Endothelial cell of umbilical vein (primary cell): Measurements from ENCODE around the gene ITGB2. TPM values are rescaled to one million over a fixed set of nuclear protein-coding genes. Genes with fewer than 3 reads are reported as not detected.

Experiments
- BruUV-seq: library from RNA; stranded (reverse); fragments of 400-500 nt; replicated peaks from 2 replicates; lab custom pipeline; 2021; lab: Mats Ljungman, UMichigan
- CTCF ChIA-PET: fragments of 300-600, 350-600 bp; sonication (Branson Sonifier 250); formaldehyde crosslinking; loops from one replicate; lab custom pipeline; 2021; ENCODE audit warnings: antibody characterized with exemption, inconsistent platforms; lab: Charles Lee
- POLR2A ChIA-PET: fragments of 300-600, 350-600 bp; sonication (Branson Sonifier 250); formaldehyde crosslinking; loops from one replicate; lab custom pipeline; 2021; ENCODE audit warnings: antibody characterized with exemption, inconsistent platforms; lab: Charles Lee
- DNase-seq: peaks from one replicate; pipeline ENCODE4 v3.0.0-alpha.2; 2011; ENCODE audit warnings: low read depth, low spot score
- FAIRE-seq: peaks from 2 replicates; lab custom pipeline; 2011; peaks lifted over from hg19 to GRCh38; lab: Jason Lieb, UNC
- H2AFZ ChIP-seq: 2 replicates; pipeline ENCODE4 v1.6.0; 2012; ENCODE audit warnings: low read depth, low read length, control low read depth, inconsistent platforms
- H3K27ac ChIP-seq: 2 replicates; pipeline ENCODE4 v1.5.1; 2011; ENCODE audit warnings: low read depth, mild to moderate bottlenecking, control low read depth, low read length, moderate library complexity; ENCODE audit not compliant: insufficient read depth
- H3K27me3 ChIP-seq, 2 experiments: 2 replicates each; pipeline versions ENCODE4 v1.6.0 to v1.6.1; 2011; ENCODE audit warnings: low read length in 2 of 2, mixed read lengths in 1 of 2; ENCODE audit not compliant: control insufficient read depth in 2 of 2, insufficient read depth in 2 of 2
- H3K36me3 ChIP-seq, 2 experiments: 2 replicates in 1 of 2; 3 replicates in 1 of 2; pipeline ENCODE4 v1.5.1; 2011; ENCODE audit warnings: low read length in 2 of 2, mild to moderate bottlenecking in 1 of 2, moderate library complexity in 1 of 2; ENCODE audit not compliant: control insufficient read depth in 2 of 2, insufficient read depth in 2 of 2; ENCODE audit errors: extremely low read depth in 1 of 2
- H3K4me1 ChIP-seq: 3 replicates; pipeline ENCODE4 v1.5.1; 2011; ENCODE audit warnings: mild to moderate bottlenecking, low read length; ENCODE audit not compliant: control insufficient read depth, insufficient read depth; ENCODE audit errors: extremely low read depth
- H3K4me2 ChIP-seq: 2 replicates; pipeline ENCODE4 v1.6.1; 2011; ENCODE audit warnings: low read length, control low read depth, mixed read lengths; ENCODE audit not compliant: insufficient read depth
- H3K4me3 ChIP-seq, 3 experiments: fragments of 200-600 bp in 1 of 3; sonication (generic), shearing (Covaris generic) in 1 of 3; replicated peaks in 1 of 3; 2 replicates each; pipeline ENCODE4 v1.5.1; 2011 to 2016; ENCODE audit warnings: control low read depth in 3 of 3, low read length in 3 of 3, mild to moderate bottlenecking in 2 of 3, inconsistent platforms in 1 of 3, low read depth in 1 of 3, moderate library complexity in 1 of 3; ENCODE audit not compliant: insufficient read depth in 1 of 3
- H3K79me2 ChIP-seq: 2 replicates; pipeline ENCODE4 v1.6.0; 2012; ENCODE audit warnings: low read length, inconsistent platforms; ENCODE audit not compliant: control insufficient read depth, insufficient read depth
- H3K9ac ChIP-seq: replicated peaks from 2 replicates; pipeline ENCODE3; 2011; ENCODE audit warnings: low read length, control low read depth; ENCODE audit not compliant: insufficient read depth; ENCODE audit errors: extremely low read depth
- H3K9me1 ChIP-seq: replicated peaks from 3 replicates; pipeline ENCODE4 v1.6.0; 2011; ENCODE audit warnings: mild to moderate bottlenecking, low read length; ENCODE audit not compliant: control insufficient read depth, insufficient read depth; ENCODE audit errors: extremely low read depth
- H3K9me3 ChIP-seq: replicated peaks from 2 replicates; pipeline ENCODE4 v1.5.1; 2012; ENCODE audit warnings: low read length, inconsistent platforms; ENCODE audit not compliant: control insufficient read depth, insufficient read depth
- H4K20me1 ChIP-seq: replicated peaks from 2 replicates; pipeline ENCODE3; 2011; ENCODE audit warnings: mild to moderate bottlenecking, low read length; ENCODE audit not compliant: control insufficient read depth, insufficient read depth; ENCODE audit errors: extremely low read depth
- CTCF ChIP-seq, 2 donors: IDR thresholded peaks; 1 replicate in 1 of 2; 2 replicates in 1 of 2; pipeline ENCODE4 v1.5.1; 2011; ENCODE audit warnings: low read length in 2 of 2, mild to moderate bottlenecking in 2 of 2, moderate library complexity in 2 of 2, control low read depth in 1 of 2, inconsistent platforms in 1 of 2, low read depth in 1 of 2; ENCODE audit not compliant: insufficient read depth in 1 of 2; ENCODE audit errors: extremely low read depth in 1 of 2
- EZH2 ChIP-seq: IDR thresholded peaks from 2 replicates; pipeline ENCODE4 v1.6.1; 2012; ENCODE audit warnings: borderline replicate concordance, low read depth, mild to moderate bottlenecking, moderate library complexity, low read length, inconsistent platforms; ENCODE audit not compliant: severe bottlenecking
- FOS ChIP-seq: IDR thresholded peaks from 2 replicates; pipeline ENCODE4 v1.6.1; 2011; ENCODE audit warnings: mild to moderate bottlenecking, low read length, moderate library complexity, borderline replicate concordance; ENCODE audit not compliant: insufficient read depth
- GATA2 ChIP-seq: IDR thresholded peaks from 2 replicates; pipeline ENCODE4 v1.7.0; 2011; ENCODE audit warnings: low read depth, mild to moderate bottlenecking, moderate library complexity, mixed read lengths, low read length; ENCODE audit not compliant: insufficient read length, insufficient read depth
- JUN ChIP-seq: IDR thresholded peaks from 2 replicates; pipeline ENCODE4 v1.6.1; 2011; ENCODE audit warnings: borderline replicate concordance, low read depth; ENCODE audit not compliant: insufficient read length, insufficient read depth
- MAX ChIP-seq: IDR thresholded peaks from 2 replicates; pipeline ENCODE4 v1.6.1; 2011; ENCODE audit not compliant: insufficient read depth, insufficient read length
- MYC ChIP-seq: IDR thresholded peaks from one replicate; pipeline ENCODE4 v1.6.1; 2011; ENCODE audit warnings: mild to moderate bottlenecking, low read depth, low read length
- POLR2A ChIP-seq: IDR thresholded peaks from 2 replicates; pipeline ENCODE4 v1.6.1; 2012; ENCODE audit warnings: low read depth, mild to moderate bottlenecking, control low read depth, low read length
- POLR2AphosphoS5 ChIP-seq: IDR thresholded peaks from 2 replicates; pipeline ENCODE4 v1.6.1; 2012; ENCODE audit warnings: low read depth, mild to moderate bottlenecking, control low read depth, low read length, moderate library complexity; ENCODE audit not compliant: insufficient read depth
- dilution Hi-C: fragments of 300-500 bp; cut with MboI; formaldehyde crosslinking; loops from one replicate; pipeline ENCODE4 v1.15.0; 2019; ENCODE audit warnings: low sequenced_read_pairs; ENCODE audit not compliant: extremely low pct_ligation_motif_present
- intact Hi-C: fragments of 100-400 bp; cut with micrococcal nuclease; formaldehyde crosslinking; loops from one replicate; pipeline ENCODE4 v1.10.0; 2022
- polyA plus RNA-seq, 4 experiments: library from polyadenylated mRNA; depleted of rRNA in 3 of 4; stranded (reverse) in 3 of 4; unstranded in 1 of 4; fragments of >200 nt; gene quantifications; 2 replicates each; pipeline versions ENCODE4 v1.2.1 to v1.2.3, GENCODE V29; 2011 to 2012; ENCODE audit warnings: missing spikeins in 1 of 4
- total RNA-seq: library from RNA; stranded (reverse); gene quantifications from 2 replicates; pipeline ENCODE4 v1.2.3, GENCODE V29; 2021

The ITGB2 gene
- total and polyA plus RNA-seq, 2 donors (not counting 3 experiments of a cell fraction or from before 2014, with no cell fraction given), result 0.39 to 0.91 TPM

- dilution Hi-C loops, result loop anchor here (25.0 kb wide), 1 partner anchor 212 kb away; no protein-coding TSS in a partner anchor
- no peaks in the 10 kb centered on the region for H4K20me1 ChIP-seq
- H3K27me3 ChIP-seq, result peaks cover 4 to 8% of the 10 kb centered on the region in 2 experiments
- DNase-seq (no peak), FAIRE-seq (no peak)
- intact Hi-C loops, result no loop called here
- no peak overlapping the region for H3K4me2 ChIP-seq
- no peak overlapping the region for H3K4me3 ChIP-seq
- no peaks in the 10 kb centered on the region for H3K9me1 ChIP-seq
- TF ChIP-seq MYC, result no peak
- no peak for TF ChIP-seq CTCF (IDR thresholded peaks at IDR 0.05; ENCODE audit: extremely low read depth in 1 of 2, insufficient read depth in 1 of 2, low read depth in 1 of 2, low read length in 2 of 2)
- no peak for TF ChIP-seq FOS
- no peak for TF ChIP-seq MAX
- TF ChIP-seq JUN, result no peak
- no peak for TF ChIP-seq POLR2A
- TF ChIP-seq EZH2, result no peak
- TF ChIP-seq GATA2, result no peak
- no peak for TF ChIP-seq POLR2AphosphoS5
- BruUV-seq, result no TSS peak
- no peaks in the 10 kb centered on the region for H3K79me2 ChIP-seq
- H3K9ac ChIP-seq, result no peak overlapping the region
- ChIA-PET CTCF (no interaction called here), POLR2A (no interaction called here)
- no peak overlapping the region for H2AFZ ChIP-seq
- no peaks in the 10 kb centered on the region for H3K9me3 ChIP-seq
- H3K36me3 ChIP-seq, result no peaks in the 10 kb centered on the region
- H3K27ac ChIP-seq, result no peak overlapping the region
- peaks cover 22% of the 10 kb centered on the region for H3K4me1 ChIP-seq
These were observed 4.7 kb upstream of the ITGB2 start for GRCh38 chr21:44925378-44925755.
